Neural cell (in vitro differentiated cells): ENCODE measurements around the gene LCE2B. TPM values are rescaled to one million over a fixed set of nuclear protein-coding genes. Genes with fewer than 3 reads are reported as not detected.
"Not testable (repeated sequence)": the region's sequence is repeated elsewhere in the genome, so short reads cannot be mapped to it uniquely, and the experiment has no call there.

Source experiments
- H2AFZ ChIP-seq: fragments of 200-600, 300-800 bp; sonication (generic), shearing (Covaris generic); 2 replicates; pipeline ENCODE4 v1.6.0; 2014; ENCODE audit warnings: low read depth, mild to moderate bottlenecking, antibody characterized with exemption, low read length, moderate library complexity
- H3F3A ChIP-seq: fragments of 200-600 bp; shearing (Covaris generic); 2 replicates; pipeline ENCODE4 v1.6.1; 2016; ENCODE audit warnings: mild to moderate bottlenecking, moderate library complexity, mixed read lengths, antibody characterized with exemption, low read length; ENCODE audit not compliant: insufficient read depth, poor library complexity, severe bottlenecking
- H3K27ac ChIP-seq: fragments of 200-600, 300-800 bp; sonication (generic), shearing (Covaris generic); 2 replicates; pipeline ENCODE4 v1.5.1; 2014; ENCODE audit warnings: mild to moderate bottlenecking, low read length, moderate library complexity
- H3K27me3 ChIP-seq: fragments of 300-800, 200-600 bp; sonication (generic), shearing (Covaris generic); 2 replicates; pipeline ENCODE4 v1.6.0; 2014; ENCODE audit warnings: mild to moderate bottlenecking, low read depth, low read length, moderate library complexity; ENCODE audit not compliant: insufficient read depth
- H3K36me3 ChIP-seq: fragments of 300-800, 200-600 bp; sonication (generic), shearing (Covaris generic); 2 replicates; pipeline ENCODE4 v1.5.1; 2014; ENCODE audit warnings: mild to moderate bottlenecking, antibody characterized with exemption, low read length, moderate library complexity; ENCODE audit not compliant: insufficient read depth
- H3K4me2 ChIP-seq: fragments of 300-800, 200-600 bp; sonication (generic), shearing (Covaris generic); 2 replicates; pipeline ENCODE4 v1.6.0; 2014; ENCODE audit warnings: mild to moderate bottlenecking, low read length
- H3K4me3 ChIP-seq: fragments of 300-800, 200-600 bp; sonication (generic), shearing (Covaris generic); 2 replicates; pipeline ENCODE4 v1.5.1; 2014; ENCODE audit warnings: mild to moderate bottlenecking, low read length, moderate library complexity
- H3K79me2 ChIP-seq: fragments of 200-600 bp; shearing (Covaris generic); replicated peaks from 2 replicates; pipeline ENCODE4 v1.6.0; 2014; ENCODE audit warnings: mild to moderate bottlenecking, low read length, moderate library complexity; ENCODE audit not compliant: insufficient read depth
- H3K9ac ChIP-seq: fragments of 300-800, 200-600 bp; sonication (generic), shearing (Covaris generic); 2 replicates; pipeline ENCODE4 v1.6.1; 2016; ENCODE audit warnings: mild to moderate bottlenecking, low read length, mixed read lengths
- H3K9me2 ChIP-seq: fragments of 200-600 bp; shearing (Covaris generic); 2 replicates; pipeline ENCODE4 v1.6.1; 2016; ENCODE audit warnings: mild to moderate bottlenecking, low read length, mixed read lengths; ENCODE audit not compliant: insufficient read depth
- H3K9me3 ChIP-seq: fragments of 200-600, 300-800 bp; sonication (generic), shearing (Covaris generic); 2 replicates; pipeline ENCODE4 v1.6.1; 2016; ENCODE audit warnings: mild to moderate bottlenecking, mixed run types, low read length, moderate library complexity, mixed read lengths
- H4K20me1 ChIP-seq: fragments of 200-600 bp; shearing (Covaris generic); 2 replicates; pipeline ENCODE4 v1.6.1; 2016; ENCODE audit warnings: mild to moderate bottlenecking, mixed run types; ENCODE audit not compliant: insufficient read depth
- EP300 ChIP-seq: fragments of 450-650 bp; conservative IDR thresholded peaks from 2 replicates; pipeline ENCODE4 v1.6.1; 2014; ENCODE audit warnings: antibody characterized with exemption, mild to moderate bottlenecking, moderate library complexity; ENCODE audit not compliant: poor library complexity, severe bottlenecking
- EZH2 ChIP-seq: fragments of 200-600, 300-800 bp; shearing (Covaris generic), sonication (generic); IDR thresholded peaks from 2 replicates; pipeline ENCODE4 v1.6.1; 2014; ENCODE audit warnings: antibody characterized with exemption, low read length, borderline replicate concordance, mild to moderate bottlenecking; ENCODE audit not compliant: insufficient read depth, poor library complexity, severe bottlenecking
- MXI1 ChIP-seq: fragments of 450-650 bp; conservative IDR thresholded peaks from 2 replicates; pipeline ENCODE4 v1.6.1; 2014; ENCODE audit warnings: antibody characterized with exemption, mild to moderate bottlenecking; ENCODE audit not compliant: poor library complexity, severe bottlenecking
- POLR2AphosphoS5 ChIP-seq: IDR thresholded peaks from 2 replicates; pipeline ENCODE4 v1.6.1; 2012
- RAD21 ChIP-seq: fragments of 450-650 bp; conservative IDR thresholded peaks from 2 replicates; pipeline ENCODE4 v1.6.1; 2014; ENCODE audit warnings: antibody characterized with exemption, mild to moderate bottlenecking, moderate library complexity
- REST ChIP-seq: IDR thresholded peaks from 2 replicates; pipeline ENCODE4 v1.6.1; 2012; ENCODE audit warnings: borderline replicate concordance
- SMC3 ChIP-seq: fragments of 450-650 bp; conservative IDR thresholded peaks from 2 replicates; pipeline ENCODE4 v1.6.1; 2014; ENCODE audit warnings: antibody characterized with exemption, mild to moderate bottlenecking, moderate library complexity; ENCODE audit not compliant: poor library complexity
- TAF1 ChIP-seq: IDR thresholded peaks from 2 replicates; pipeline ENCODE4 v1.6.1; 2012; ENCODE audit warnings: low read depth
- polyA minus RNA-seq: library from RNA; depleted of rRNA, polyadenylated mRNA; stranded (reverse); fragments of >200 nt; gene quantifications from 2 replicates; pipeline ENCODE4 v1.2.3, GENCODE V29; 2014
- polyA plus RNA-seq: library from polyadenylated mRNA; depleted of rRNA; stranded (reverse); fragments of >200 nt; gene quantifications from 2 replicates; pipeline ENCODE4 v1.2.3, GENCODE V29; 2014
- TF ChIP-seq, protein P1 (sequence below): fragments of 450-650 bp; IDR thresholded peaks from 2 replicates; pipeline ENCODE4 v1.5.1; 2014; ENCODE audit warnings: antibody characterized with exemption, mild to moderate bottlenecking, moderate library complexity; ENCODE audit not compliant: poor library complexity, severe bottlenecking

Gene LCE2B, protein sequence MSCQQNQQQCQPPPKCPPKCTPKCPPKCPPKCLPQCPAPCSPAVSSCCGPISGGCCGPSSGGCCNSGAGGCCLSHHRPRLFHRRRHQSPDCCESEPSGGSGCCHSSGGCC
- polyA plus RNA-seq = not detected in 2 replicates
- polyA minus RNA-seq = not detected in 2 replicates

DNA sequence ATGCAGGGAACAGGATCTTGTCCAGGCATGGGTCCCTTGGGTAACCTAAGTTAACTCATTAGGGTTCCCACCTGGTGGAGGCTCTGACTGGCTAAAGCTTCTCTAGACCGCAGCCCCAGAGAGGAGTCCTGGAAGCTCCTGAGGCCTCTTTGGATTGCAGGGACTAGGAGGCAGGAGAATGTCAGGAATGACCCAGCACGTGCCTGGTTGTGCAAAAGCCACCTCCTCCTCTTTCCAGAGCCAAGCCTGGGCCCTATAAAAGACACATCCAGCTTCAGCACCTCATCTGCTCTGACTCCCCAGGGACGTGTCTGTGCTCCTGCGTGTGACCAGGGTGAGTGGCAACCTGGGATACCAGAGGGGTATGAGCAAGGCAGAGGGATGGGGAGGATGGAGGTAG lies at the start of gene LCE2B:
Gene LCE2B (plus strand): TSS at position 301 of the 400 bp plus-strand sequence. CDS start 721 bp downstream, outside the sequence.
- not testable (repeated sequence) for H3K36me3 ChIP-seq, H3K9me3 ChIP-seq, H3K27me3 ChIP-seq

DNA sequence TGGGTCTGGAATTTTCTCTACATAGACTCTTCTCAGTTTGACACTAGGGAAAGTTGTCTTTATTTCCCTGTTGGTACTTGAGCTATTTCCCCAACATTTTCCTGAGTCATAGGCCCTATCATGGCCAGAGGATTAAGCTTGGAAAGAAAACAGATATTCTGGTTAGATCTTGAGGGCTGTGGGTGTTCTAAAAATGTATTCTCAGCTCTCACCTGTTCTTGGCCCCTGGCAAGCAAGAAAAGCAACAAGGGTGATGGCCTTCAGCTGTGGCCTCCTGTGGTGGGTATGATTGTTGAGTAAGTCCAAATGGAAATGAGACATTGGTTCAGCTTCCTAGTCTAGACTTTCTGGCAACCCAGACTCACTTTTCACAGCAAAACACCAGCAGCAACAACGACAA lies 45.6 kb upstream of the LCE2B start:
- peaks cover 7% of the 10 kb centered on the region for H3K9me3 ChIP-seq
- H3K4me3 ChIP-seq = no peak overlapping the region
- H3K9me2 ChIP-seq = no peaks in the 10 kb centered on the region
- no peaks in the 10 kb centered on the region for H3K79me2 ChIP-seq
- no peak for TF ChIP-seq SMC3
- TF ChIP-seq EP300 = no peak
- no peak for TF ChIP-seq MXI1
- TF ChIP-seq TAF1 = no peak
- TF ChIP-seq RAD21 = no peak
- TF ChIP-seq, protein P1, sequence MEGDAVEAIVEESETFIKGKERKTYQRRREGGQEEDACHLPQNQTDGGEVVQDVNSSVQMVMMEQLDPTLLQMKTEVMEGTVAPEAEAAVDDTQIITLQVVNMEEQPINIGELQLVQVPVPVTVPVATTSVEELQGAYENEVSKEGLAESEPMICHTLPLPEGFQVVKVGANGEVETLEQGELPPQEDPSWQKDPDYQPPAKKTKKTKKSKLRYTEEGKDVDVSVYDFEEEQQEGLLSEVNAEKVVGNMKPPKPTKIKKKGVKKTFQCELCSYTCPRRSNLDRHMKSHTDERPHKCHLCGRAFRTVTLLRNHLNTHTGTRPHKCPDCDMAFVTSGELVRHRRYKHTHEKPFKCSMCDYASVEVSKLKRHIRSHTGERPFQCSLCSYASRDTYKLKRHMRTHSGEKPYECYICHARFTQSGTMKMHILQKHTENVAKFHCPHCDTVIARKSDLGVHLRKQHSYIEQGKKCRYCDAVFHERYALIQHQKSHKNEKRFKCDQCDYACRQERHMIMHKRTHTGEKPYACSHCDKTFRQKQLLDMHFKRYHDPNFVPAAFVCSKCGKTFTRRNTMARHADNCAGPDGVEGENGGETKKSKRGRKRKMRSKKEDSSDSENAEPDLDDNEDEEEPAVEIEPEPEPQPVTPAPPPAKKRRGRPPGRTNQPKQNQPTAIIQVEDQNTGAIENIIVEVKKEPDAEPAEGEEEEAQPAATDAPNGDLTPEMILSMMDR = no peak
- no peak for TF ChIP-seq REST
- H3K4me2 ChIP-seq = no peak overlapping the region
- no peak overlapping the region for H2AFZ ChIP-seq
- H3K9ac ChIP-seq = no peak overlapping the region
- H3K27ac ChIP-seq = no peak overlapping the region
- no peaks in the 10 kb centered on the region for H3K36me3 ChIP-seq
- no peaks in the 10 kb centered on the region for H4K20me1 ChIP-seq
- no peaks in the 10 kb centered on the region for H3K27me3 ChIP-seq
- no peaks in the 10 kb centered on the region for H3F3A ChIP-seq

More for the DNA sequence above, at the start of gene LCE2B:
- not testable (repeated sequence) for H3K4me2 ChIP-seq, H3K79me2 ChIP-seq, H3K4me3 ChIP-seq, H3K9me2 ChIP-seq, H3K9ac ChIP-seq, H3K27ac ChIP-seq, H3F3A ChIP-seq, H2AFZ ChIP-seq, H4K20me1 ChIP-seq

GRCh38 chr1:152643945-152644344 lies 42.0 kb upstream of the LCE2B start:
- peaks cover 7% of the 10 kb centered on the region for H3K9me3 ChIP-seq
- H3K9me2 ChIP-seq = no peaks in the 10 kb centered on the region
- H3K36me3 ChIP-seq = no peaks in the 10 kb centered on the region
- H3K9ac ChIP-seq = no peak overlapping the region
- H3K27me3 ChIP-seq = no peaks in the 10 kb centered on the region
- no peaks in the 10 kb centered on the region for H3K79me2 ChIP-seq
- no peak overlapping the region for H3K27ac ChIP-seq
- H2AFZ ChIP-seq = no peak overlapping the region
- H3K4me3 ChIP-seq = no peak overlapping the region
- no peaks in the 10 kb centered on the region for H4K20me1 ChIP-seq
- no peak overlapping the region for H3K4me2 ChIP-seq
- no peaks in the 10 kb centered on the region for H3F3A ChIP-seq
- TF ChIP-seq POLR2AphosphoS5 (no peak), RAD21 (no peak), EP300 (no peak), TAF1 (no peak), REST (no peak), MXI1 (no peak), EZH2 (no peak), SMC3 (no peak)
- TF ChIP-seq, protein P1 = no peak
